HG03159 (cell line): ENCODE measurements around the gene REPS2.

Experiments
- ATAC-seq: cut with Tn5 transposase; IDR thresholded peaks from one replicate; pipeline ENCODE4 v1.9.1; 2021; ENCODE audit warnings: mild to moderate bottlenecking, moderate library complexity; ENCODE audit not compliant: unreplicated experiment

Gene REPS2

GRCh38 chrX:16946361-16946964, at the start of gene REPS2:
TSS of gene REPS2 (plus strand) at chrX:16946658. CDS start at chrX:16946862, 204 bp downstream.
- peak; percentile 96 for ATAC-seq

DNA sequence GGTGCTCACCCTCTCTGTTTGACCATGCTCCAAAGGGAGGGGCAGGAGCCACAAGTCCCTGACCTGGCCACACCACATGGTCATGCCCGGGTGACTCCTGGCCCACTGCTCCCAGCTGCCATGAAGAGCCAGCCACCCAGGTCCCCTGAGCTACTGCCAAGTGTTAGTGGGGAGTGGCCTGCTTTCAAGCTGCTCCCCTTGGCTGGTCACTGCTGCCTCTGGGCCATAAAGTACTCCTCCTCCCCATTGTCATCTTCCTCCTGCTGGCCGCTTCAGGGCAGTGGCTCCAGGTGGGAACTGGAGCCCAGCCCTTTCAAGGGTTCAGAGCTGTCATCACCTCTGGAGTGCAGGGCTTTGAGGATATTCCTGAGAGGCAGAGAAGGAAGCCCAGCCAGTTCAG, 49.0 kb upstream of the REPS2 start:
- no peak for ATAC-seq

- ATAC-seq: peak; percentile 64
Observed at GRCh38 chrX:16903274-16904022, 43.0 kb upstream of the REPS2 start.

DNA sequence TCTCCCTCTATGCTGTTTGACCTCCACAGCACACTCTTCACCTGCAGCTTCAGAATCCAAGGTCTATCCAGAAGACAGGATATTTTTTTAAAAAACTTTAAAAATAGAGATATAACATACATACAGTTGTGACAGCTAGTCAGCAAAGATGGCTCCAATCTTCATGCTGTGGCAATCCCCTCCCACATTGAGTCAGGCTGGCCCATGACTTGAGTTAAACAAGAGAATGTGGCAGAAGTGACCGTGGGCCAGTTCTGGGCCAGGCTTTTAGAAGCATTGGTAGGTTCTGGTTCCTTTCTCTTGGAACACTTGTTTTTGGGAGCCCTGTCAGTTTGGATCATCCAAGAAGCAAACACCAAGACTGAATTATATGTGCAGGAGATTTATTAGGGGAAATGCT, 36.1 kb upstream of the REPS2 start:
- ATAC-seq: no peak

- no peak for ATAC-seq
Observed at GRCh38 chrX:16914058-16914457, 32.4 kb upstream of the REPS2 start.

GRCh38 chrX:16916561-16916960, 29.9 kb upstream of the REPS2 start:
- no peak for ATAC-seq

GRCh38 chrX:16917120-16917519, 29.3 kb upstream of the REPS2 start:
- no peak for ATAC-seq

- no peak for ATAC-seq
Observed at GRCh38 chrX:16918979-16919378, 27.5 kb upstream of the REPS2 start.

DNA sequence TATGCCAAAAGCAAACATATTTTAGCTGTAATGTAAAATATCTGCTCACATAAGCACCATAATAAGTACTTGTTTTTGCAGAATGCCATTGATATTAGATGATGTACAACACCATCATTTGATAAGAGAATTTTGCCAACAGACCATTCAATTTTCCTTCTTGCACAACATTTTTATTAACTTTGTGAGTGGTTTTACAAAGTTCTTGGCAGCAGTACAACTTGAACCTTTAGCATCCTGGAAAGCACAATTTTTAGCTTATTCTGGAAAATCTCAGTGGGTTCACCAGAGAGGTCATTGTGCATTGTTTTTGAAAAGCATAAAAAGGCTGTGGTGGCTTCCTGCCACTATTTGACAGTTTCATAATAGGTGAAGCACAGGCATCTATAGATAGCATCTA, 26.4 kb upstream of the REPS2 start:
- ATAC-seq: no peak

GRCh38 chrX:16923157-16923556, 23.3 kb upstream of the REPS2 start:
- ATAC-seq: no peak

- ATAC-seq: no peak
Observed at GRCh38 chrX:16924631-16925480, 21.6 kb upstream of the REPS2 start.

- no peak for ATAC-seq
Observed at GRCh38 chrX:16930392-16930791, 16.1 kb upstream of the REPS2 start.

DNA sequence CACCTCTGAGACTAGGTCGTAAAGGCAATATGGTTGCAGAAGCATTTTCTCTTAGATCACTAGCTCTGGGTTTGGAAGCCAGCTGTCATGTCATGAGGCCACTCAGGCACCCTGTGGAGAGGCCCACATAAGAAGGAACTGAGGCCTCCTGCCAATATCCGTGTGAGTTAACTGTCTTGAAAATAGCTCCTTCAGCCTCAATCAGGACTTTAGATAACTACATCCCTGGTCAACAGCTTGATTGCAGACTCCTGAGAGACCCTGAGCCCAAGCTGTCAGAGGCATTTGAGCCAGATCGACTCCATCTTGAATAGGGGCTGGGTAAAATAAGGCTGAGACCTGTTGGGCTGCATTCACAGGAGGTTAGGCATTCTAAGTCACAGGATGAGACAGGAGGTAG, 15.1 kb upstream of the REPS2 start:
- ATAC-seq: no peak

DNA sequence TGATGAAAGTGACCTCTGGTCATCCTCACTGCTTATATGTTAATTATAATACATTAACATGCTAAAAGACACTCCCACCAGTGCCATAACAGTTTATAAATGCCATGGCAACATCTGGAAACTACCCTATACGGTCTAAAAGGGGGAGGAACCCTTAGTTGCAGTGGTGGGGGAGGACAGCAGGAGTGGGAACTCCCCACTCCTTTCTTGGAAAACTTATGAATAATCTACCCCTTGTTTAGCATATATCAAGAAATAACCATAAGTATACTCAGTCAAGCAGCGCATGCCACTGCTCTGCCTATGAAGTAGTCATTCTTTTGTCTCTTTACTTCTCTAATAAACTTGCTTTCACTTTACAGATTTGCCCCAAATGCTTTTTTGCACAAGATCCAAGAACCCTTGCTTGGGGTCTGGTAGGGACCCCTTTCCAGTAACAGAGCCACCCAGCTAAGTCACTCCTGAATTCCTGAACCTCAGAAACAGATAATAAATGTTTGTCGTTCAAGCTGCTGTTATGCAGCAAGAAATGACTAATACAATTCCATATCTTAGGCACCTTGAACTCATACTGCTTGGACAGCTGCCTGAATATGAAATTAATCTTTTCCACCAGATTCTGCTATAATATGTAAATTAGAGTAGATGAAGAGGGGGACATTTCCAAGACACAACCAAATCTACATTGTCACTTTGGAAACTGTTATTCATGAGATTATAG, 14.4 kb upstream of the REPS2 start:
- ATAC-seq: no peak

DNA sequence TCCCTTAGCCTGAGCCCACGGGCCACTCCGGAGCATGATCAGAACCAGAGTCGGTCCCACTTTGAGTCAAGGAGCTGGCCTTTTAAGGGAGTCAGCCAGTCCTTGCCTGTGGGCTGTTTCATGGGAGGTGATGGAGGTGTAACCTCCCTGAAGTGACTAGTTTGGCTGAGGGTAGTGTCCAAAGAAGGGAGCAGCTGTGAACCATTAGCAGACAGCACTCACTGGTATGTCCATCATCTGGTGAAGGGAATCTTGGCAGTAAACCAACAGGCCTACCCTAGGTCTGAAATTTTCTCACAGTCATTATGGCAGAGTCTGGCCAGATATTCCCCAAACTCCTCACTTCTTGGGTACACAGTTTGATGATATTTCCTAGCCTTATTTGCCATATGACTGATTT, 12.3 kb upstream of the REPS2 start:
- ATAC-seq: no peak

- peak; percentile 18 for ATAC-seq
Observed at GRCh38 chrX:16946971-16947562, 609 bp downstream of the REPS2 start.

GRCh38 chrX:16950423-16950822, 4.0 kb downstream of the REPS2 start:
- no peak for ATAC-seq

GRCh38 chrX:16953606-16954211, 7.3 kb downstream of the REPS2 start:
- no peak for ATAC-seq

DNA sequence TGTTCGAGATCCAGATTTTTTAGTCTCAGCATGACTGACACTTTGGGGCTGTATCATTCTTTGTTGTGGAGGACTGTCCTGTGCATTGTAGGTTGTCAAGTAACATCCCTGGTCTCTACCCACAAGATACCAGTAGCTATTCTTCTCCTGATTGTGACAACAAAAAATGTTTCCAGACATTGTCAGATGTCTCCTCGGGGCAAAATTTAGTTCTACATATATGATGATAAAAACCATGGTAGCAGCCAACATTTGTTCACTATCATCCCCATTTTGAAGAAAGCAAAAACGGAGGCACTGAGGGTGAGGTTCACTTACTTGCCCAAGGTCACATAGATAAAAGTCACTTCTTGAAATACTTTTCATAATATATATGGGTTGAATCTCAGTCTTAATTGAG, 11.3 kb downstream of the REPS2 start:
- ATAC-seq: no peak

- no peak for ATAC-seq
Observed at GRCh38 chrX:16958356-16958755, 11.9 kb downstream of the REPS2 start.
